ENCODE measurements around the gene GRID2.
"Not testable (repeated sequence)": the region's sequence is repeated elsewhere in the genome, so short reads cannot be mapped to it uniquely, and the experiment has no call there.

GRID2 gene

GRCh38 chr4:93351846-93352245 is 1048.1 kb downstream of the GRID2 start:
- H3K4me3 ChIP-seq (ENCODE audit: low read depth, low read length) = no peak overlapping the region
- TF ChIP-seq CTCF (IDR thresholded peaks at IDR 0.05; ENCODE audit: low read depth, low read length, missing control alignments) = no peak
- no peak for DNase-seq (ENCODE audit: low read depth)

GRCh38 chr4:93355411-93355810 is 1051.6 kb downstream of the GRID2 start:
- no peak for TF ChIP-seq CTCF (IDR thresholded peaks at IDR 0.05; ENCODE audit: low read depth, low read length, missing control alignments)
- H3K4me3 ChIP-seq (ENCODE audit: low read depth, low read length) = no peak overlapping the region
- no peak for DNase-seq (ENCODE audit: low read depth)

- no peak for DNase-seq (ENCODE audit: low read depth)
- H3K4me3 ChIP-seq (ENCODE audit: low read depth, low read length) = no peak overlapping the region
- no peak for TF ChIP-seq CTCF (IDR thresholded peaks at IDR 0.05; ENCODE audit: low read depth, low read length, missing control alignments)
Observed at GRCh38 chr4:93359586-93359985, 1055.8 kb downstream of the GRID2 start.

- not testable (repeated sequence) for H3K4me3 ChIP-seq (ENCODE audit: low read depth, low read length)
Observed at GRCh38 chr4:93366169-93366755, 1062.5 kb downstream of the GRID2 start.

GRCh38 chr4:93368968-93369367 is 1065.2 kb downstream of the GRID2 start:
- no peak overlapping the region for H3K4me3 ChIP-seq (ENCODE audit: low read depth, low read length)
- no peak for DNase-seq (ENCODE audit: low read depth)
- no peak for TF ChIP-seq CTCF (IDR thresholded peaks at IDR 0.05; ENCODE audit: low read depth, low read length, missing control alignments)

More at GRCh38 chr4:93366169-93366755, 1062.5 kb downstream of the GRID2 start:
- DNase-seq (ENCODE audit: low read depth) = not testable (repeated sequence)

- no peak for DNase-seq (ENCODE audit: low read depth)
- no peak overlapping the region for H3K4me3 ChIP-seq (ENCODE audit: low read depth, low read length)
- TF ChIP-seq CTCF (IDR thresholded peaks at IDR 0.05; ENCODE audit: low read depth, low read length, missing control alignments) = no peak
Observed at GRCh38 chr4:93370256-93370655, 1066.5 kb downstream of the GRID2 start.

GRCh38 chr4:93373893-93374860 is 1070.4 kb downstream of the GRID2 start:
- DNase-seq (ENCODE audit: low read depth) = no peak
- TF ChIP-seq CTCF (IDR thresholded peaks at IDR 0.05; ENCODE audit: low read depth, low read length, missing control alignments) = no peak

More at GRCh38 chr4:93373893-93374860, 1070.4 kb downstream of the GRID2 start:
- no peak overlapping the region for H3K4me3 ChIP-seq (ENCODE audit: low read depth, low read length)

Data from GM12864 (cell line).